Measurements from ENCODE around the gene NRXN2. TPM values are rescaled to one million over a fixed set of nuclear protein-coding genes. Genes with fewer than 3 reads are reported as not detected.
"Not testable (repeated sequence)": the region's sequence is repeated elsewhere in the genome, so short reads cannot be mapped to it uniquely, and the experiment has no call there.

The NRXN2 gene
- total RNA-seq, 1 experiment from 2014 or later, result 0.14 TPM

GRCh38 chr11:64605656-64606585 is 117.1 kb downstream of the NRXN2 start:
- DNase-seq (ENCODE audit: low spot score), result no peak

DNA sequence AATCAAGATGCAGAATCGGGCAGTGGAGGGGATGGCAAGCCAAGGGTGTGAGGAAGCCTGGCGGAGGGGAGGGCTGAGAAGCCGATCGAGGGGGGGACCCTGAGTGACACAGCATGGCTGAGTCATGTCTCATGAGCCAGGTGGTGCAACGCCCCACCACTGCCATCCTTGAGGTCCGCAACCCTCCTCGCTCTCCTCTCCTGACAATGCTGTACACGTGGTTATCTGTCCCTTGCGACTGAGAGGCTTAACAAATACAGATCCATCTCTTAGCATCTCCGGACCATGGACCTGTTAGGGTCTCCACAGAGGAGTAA is 117.8 kb downstream of the NRXN2 start:
- no peak for DNase-seq (ENCODE audit: low spot score)

DNA sequence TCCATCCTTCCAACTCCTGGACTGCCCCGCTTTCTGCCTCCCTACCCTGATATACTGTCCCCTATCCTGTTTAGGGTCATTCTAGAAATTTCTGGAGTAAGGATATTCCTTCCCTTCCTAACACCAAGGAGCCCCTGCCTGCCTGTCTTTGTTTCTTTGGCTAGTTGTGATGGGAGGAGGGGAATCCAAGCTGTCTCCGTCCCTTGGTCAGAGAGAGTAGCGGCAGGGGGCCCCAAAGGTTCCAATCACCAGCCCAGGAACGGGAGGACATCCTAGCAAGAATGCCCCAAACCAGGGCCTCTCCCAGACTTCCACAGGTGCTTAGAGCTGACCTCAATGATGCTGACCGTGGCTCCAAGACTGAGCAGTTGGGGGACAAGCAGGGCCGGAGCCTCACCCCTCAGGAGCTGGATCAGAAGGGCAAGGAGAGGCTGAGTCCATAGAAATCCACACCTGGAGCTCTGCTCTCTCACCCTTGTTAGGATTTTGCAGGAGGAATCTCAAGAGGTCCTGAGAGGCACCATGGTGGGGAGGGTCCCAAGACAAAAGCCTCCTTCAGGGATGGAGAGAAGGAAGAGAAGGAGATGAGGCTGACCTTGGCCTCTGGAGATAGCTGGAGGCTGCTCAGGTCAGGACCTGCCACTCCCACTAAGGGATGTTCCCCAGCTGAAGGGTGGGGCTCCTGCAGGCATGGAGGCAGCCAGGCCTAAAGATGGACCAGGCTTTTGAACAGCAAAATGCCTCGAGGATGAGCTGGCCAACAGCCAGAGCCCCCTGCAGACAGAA is 118.3 kb downstream of the NRXN2 start:
- DNase-seq (ENCODE audit: low spot score), result no peak

- DNase-seq (ENCODE audit: low spot score), result no peak
These were observed 119.4 kb downstream of the NRXN2 start for GRCh38 chr11:64603411-64604110.

- DNase-seq (ENCODE audit: low spot score), result no peak
These were observed 120.4 kb downstream of the NRXN2 start for GRCh38 chr11:64602466-64603070.

- no peak for DNase-seq (ENCODE audit: low spot score)
These were observed 121.2 kb downstream of the NRXN2 start for GRCh38 chr11:64601605-64602465.

GRCh38 chr11:64600281-64600992 is 122.6 kb downstream of the NRXN2 start:
- no peak for DNase-seq (ENCODE audit: low spot score)

- no peak for DNase-seq (ENCODE audit: low spot score)
These were observed 123.2 kb downstream of the NRXN2 start for GRCh38 chr11:64599698-64600211.

DNA sequence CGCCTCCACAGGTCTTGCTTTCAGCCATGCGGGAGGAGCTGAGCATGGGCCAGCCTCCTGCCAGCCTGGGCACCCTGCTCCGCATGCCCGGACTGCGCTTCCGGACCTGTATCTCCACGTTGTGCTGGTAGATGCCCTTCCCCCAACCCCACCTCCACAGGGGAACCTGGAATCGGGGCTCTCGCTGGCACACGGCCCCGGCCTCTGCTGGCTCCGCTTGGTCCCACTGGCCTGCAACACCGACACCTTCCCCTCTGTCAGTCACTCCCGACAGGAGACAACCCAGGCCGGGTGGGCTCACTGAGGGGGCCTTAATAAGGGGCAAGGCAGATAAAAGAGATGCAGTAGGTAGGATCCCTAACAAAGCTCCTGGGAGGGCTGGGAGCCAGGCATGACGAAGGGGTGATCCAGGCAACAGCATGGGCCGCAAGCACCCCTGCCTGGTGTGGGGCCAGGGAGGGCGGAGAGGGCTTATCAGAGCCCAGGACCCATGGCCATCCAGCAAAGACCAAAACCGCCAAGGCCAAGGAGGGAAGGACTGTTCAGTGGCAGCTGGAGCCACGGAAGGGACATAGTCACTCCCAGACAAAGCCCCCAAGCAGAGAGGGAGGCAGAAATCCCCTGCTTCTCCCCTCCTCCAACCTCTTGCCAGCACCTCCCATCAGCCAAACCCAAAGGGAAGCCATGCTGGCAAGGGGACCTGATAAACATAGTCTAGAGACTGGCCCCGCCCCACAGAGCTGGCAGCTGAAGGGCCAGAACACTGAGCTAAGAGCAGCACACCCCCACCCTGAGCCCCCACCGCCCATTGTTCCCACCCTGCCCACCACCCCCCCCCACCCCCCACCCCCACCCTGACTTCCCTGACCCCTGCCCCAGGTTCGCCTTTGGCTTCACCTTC is 124.0 kb downstream of the NRXN2 start:
- no peak for DNase-seq (ENCODE audit: low spot score)

DNA sequence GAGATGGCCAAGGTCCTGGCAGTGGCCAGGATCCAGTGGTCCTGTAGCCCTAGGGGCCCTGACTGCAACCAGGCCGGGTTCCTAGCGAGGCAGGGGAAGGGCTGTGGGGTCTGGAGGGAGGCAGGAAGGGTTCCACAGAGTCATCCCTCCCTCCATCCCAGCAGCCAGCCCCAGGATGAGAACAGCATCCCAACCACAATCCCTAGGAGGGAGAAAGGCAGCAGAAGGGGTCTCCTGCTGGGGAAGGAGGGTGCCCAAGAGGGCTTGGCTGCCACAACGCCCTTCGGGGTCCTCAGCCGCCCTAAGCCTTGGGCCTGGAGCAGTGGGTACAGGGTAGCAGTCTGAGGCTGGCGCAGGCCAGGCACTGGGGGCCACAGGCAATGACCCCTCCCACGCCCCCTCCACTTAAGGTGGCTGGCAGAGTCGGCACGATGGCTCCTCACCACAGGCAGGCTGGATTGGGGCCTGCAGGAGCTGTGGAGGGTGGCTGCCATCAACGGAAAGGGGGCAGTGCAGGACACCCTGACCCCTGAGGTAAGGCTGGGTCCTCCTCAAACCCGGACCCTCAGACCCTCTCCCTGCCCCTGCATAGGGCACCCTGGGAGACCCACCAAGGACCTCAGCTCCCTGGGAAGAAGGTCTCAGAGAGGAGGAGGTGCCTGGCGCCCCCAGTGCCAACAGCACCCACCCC is 124.7 kb downstream of the NRXN2 start:
- no peak for DNase-seq (ENCODE audit: low spot score)

- DNase-seq (ENCODE audit: low spot score), result no peak
These were observed 125.3 kb downstream of the NRXN2 start for GRCh38 chr11:64597671-64598101.

DNA sequence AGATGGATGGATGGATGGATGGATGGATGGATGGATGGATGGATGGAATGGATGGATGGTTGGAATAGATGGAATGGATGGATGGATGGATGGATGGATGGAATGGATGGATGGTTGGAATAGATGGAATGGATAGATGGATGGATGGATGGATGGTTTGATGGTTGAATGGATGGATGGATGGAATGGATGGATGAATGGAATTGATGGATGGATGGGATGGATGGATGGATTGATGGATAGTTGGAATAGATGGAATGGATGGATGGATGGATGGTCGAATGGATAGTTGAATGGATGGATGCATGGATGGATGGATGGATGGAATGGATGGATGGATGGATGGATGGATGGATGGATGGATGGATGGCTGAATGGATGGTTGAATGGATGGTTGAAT is 127.1 kb downstream of the NRXN2 start:
- DNase-seq (ENCODE audit: low spot score), result not testable (repeated sequence)

DNA sequence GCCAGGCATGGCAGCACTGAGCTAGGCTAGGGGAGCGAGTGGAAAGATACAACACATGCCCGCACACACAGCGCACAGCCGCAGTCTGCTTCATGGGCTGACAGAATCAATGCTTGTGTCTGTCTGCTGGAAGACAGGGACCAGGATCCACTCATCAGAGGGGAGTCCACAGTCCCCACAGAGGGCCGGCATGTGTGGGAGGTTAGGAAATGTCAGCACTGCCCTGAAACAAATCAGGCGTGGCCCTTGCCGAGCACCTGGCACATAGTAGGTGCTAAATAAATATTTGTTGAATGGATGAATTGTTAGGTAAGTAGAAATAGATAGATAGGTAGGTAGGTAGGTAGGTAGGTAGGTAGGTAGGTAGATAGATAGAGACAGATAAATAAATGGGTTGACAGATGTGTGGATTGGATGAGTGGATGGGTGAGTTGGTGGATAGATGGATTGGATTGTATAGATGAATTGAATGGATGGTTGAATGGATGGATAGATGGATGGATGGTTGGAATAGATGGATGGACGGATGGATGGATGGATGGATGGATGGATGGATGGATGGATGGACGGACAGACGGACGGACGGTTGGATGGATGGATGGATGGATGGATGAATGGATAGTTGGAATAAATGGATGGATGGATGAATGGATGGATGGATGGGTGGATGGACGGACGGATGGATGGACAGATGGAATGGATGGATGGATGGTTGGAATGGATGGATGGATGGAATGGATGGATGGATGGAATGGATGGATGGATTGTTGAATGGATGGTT is 128.6 kb downstream of the NRXN2 start:
- no peak for DNase-seq (ENCODE audit: low spot score)

- no peak for DNase-seq (ENCODE audit: low spot score)
These were observed 129.6 kb downstream of the NRXN2 start for GRCh38 chr11:64593156-64594105.

GRCh38 chr11:64592656-64593055 is 130.3 kb downstream of the NRXN2 start:
- no peak for DNase-seq (ENCODE audit: low spot score)

DNA sequence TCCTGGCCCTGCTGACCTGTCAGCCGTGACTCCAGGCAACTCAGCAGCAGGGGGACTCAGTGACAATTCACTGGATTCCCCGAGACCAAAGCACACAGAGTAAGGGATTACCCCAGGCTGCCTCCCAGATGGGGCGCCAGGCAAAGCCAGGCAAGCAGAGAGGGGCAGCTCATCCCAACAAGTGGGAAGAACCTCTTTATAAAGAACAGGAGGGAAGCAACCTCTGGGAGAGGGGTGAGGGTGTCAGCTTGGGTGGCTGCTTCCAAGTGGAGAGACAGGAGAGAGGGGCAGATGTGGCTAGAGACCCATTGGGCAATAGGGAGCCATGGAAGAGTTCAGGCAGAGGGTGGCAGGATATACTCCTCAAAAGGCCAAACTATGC is 130.8 kb downstream of the NRXN2 start:
- DNase-seq (ENCODE audit: low spot score), result no peak

All from A172 (cell line).